ENCODE measurements around the gene SPTAN1. TPM values are rescaled to one million over a fixed set of nuclear protein-coding genes. Genes with fewer than 3 reads are reported as not detected.

The SPTAN1 gene
- total RNA-seq, 2 donors from 2014 or later = 119 to 248 TPM

DNA sequence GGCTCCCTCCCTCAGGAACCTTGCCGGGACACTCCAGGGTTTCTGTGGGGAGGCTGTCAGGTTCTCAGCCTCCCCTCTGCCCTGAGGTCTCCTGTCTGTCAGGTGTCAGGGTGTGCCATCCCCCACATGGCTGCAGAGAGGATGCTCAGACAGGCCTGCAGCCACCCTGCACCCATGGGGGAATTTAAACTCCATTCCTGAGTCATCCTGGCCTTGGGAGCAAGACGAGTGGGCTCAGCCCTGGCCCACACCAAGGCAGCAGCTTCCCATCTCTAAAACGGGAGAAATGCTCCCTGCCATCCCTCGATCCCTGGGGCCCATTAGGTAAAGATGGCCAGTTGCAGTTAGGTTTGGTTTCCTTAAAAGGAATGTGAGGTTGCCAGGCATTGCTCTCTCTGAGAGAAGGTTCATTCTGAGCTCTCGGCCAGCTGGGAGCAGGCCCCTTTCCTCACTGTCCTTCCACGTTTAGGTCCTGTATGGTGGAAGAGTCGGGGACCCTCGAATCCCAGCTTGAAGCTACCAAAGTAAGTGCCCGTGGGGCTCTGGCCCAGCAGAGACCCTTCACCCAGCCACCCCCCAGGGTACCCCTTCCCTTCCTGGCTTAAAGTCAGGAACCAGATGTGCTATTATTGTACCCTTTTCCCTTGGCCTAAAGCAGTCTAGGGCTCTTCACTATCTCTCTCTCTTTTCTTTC, 77.6 kb downstream of the SPTAN1 start:
- ATAC-seq (no peak), DNase-seq (no peak)
- TF ChIP-seq, protein P1, sequence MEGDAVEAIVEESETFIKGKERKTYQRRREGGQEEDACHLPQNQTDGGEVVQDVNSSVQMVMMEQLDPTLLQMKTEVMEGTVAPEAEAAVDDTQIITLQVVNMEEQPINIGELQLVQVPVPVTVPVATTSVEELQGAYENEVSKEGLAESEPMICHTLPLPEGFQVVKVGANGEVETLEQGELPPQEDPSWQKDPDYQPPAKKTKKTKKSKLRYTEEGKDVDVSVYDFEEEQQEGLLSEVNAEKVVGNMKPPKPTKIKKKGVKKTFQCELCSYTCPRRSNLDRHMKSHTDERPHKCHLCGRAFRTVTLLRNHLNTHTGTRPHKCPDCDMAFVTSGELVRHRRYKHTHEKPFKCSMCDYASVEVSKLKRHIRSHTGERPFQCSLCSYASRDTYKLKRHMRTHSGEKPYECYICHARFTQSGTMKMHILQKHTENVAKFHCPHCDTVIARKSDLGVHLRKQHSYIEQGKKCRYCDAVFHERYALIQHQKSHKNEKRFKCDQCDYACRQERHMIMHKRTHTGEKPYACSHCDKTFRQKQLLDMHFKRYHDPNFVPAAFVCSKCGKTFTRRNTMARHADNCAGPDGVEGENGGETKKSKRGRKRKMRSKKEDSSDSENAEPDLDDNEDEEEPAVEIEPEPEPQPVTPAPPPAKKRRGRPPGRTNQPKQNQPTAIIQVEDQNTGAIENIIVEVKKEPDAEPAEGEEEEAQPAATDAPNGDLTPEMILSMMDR (IDR thresholded peaks at IDR 0.05) = no peak
- TF ChIP-seq POLR2A (IDR thresholded peaks at IDR 0.05) = no peak
- peaks cover 0 to 40% of the 10 kb centered on the region in 2 donors for H3K36me3 ChIP-seq (replicated peaks in 1 of 2; ENCODE audit: insufficient read depth in 1 of 2, low read depth in 2 of 2)
- H3K27me3 ChIP-seq = no peaks in the 10 kb centered on the region
- H3K9me3 ChIP-seq = no peaks in the 10 kb centered on the region
- intact Hi-C loops (cut with DNase I) = no loop called here
- H3K4me1 ChIP-seq = peaks cover 17% of the 10 kb centered on the region
- no peak overlapping the region for H3K27ac ChIP-seq
- 57 to 73% methylated on average over 4 to 9 of the region's 9 CpGs for WGBS, 2 donors
- no peak overlapping the region for H3K4me3 ChIP-seq

DNA sequence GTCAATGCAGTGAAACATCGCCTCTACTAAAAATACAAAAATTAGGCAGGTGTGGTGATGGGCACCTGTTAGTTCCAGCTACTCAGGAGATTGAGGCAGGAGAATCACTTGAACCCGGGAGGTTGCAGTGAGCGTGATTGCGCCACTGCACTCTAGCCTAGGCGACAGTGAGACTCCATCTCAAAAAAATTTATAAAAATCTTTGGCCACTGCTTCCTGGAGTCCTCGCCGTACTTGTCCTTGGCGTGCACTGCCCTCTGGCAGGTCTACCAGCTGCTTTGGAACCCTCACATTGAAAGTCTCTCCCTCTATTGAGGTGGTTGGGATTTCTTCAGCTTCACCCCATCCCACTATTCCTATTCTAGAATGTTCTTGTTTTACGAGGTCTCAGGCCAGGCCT, 79.2 kb downstream of the SPTAN1 start:
- peaks cover 0 to 33% of the 10 kb centered on the region in 2 donors for H3K36me3 ChIP-seq (replicated peaks in 1 of 2; ENCODE audit: insufficient read depth in 1 of 2, low read depth in 2 of 2)
- intact Hi-C loops (cut with DNase I) = no loop called here
- H3K27ac ChIP-seq = no peak overlapping the region
- no peak overlapping the region for H3K4me3 ChIP-seq
- H3K9me3 ChIP-seq = no peaks in the 10 kb centered on the region
- H3K4me1 ChIP-seq = peaks cover 29% of the 10 kb centered on the region
- no peaks in the 10 kb centered on the region for H3K27me3 ChIP-seq
- ATAC-seq = no peak
- WGBS, 2 donors = 92 to 95% methylated on average over 9 of the region's 9 CpGs
- no peak for DNase-seq
- TF ChIP-seq POLR2A (IDR thresholded peaks at IDR 0.05) = no peak
- TF ChIP-seq, protein P1 (IDR thresholded peaks at IDR 0.05) = no peak

DNA sequence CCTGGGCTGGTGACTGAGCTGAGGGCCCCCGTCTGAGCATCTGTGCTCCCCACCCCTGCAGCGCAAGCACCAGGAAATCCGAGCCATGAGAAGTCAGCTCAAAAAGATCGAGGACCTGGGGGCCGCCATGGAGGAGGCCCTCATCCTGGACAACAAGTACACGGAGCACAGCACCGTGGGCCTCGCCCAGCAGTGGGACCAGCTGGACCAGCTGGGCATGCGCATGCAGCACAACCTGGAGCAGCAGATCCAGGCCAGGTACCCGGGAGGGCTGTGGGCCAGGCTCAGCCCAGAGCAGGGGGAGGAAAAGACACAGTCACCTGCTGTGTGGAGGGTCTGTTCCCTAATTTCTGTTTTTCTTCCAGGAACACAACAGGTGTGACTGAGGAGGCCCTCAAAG, 79.7 kb downstream of the SPTAN1 start:
- H3K36me3 ChIP-seq (replicated peaks in 1 of 2; ENCODE audit: insufficient read depth in 1 of 2, low read depth in 2 of 2) = peaks cover 0 to 30% of the 10 kb centered on the region in 2 donors
- intact Hi-C loops (cut with DNase I) = no loop called here
- DNase-seq = no peak
- H3K4me3 ChIP-seq = no peak overlapping the region
- no peak overlapping the region for H3K27ac ChIP-seq
- H3K4me1 ChIP-seq = peaks cover 33% of the 10 kb centered on the region
- TF ChIP-seq POLR2A (IDR thresholded peaks at IDR 0.05) = no peak
- TF ChIP-seq, protein P1 (IDR thresholded peaks at IDR 0.05) = no peak
- no peaks in the 10 kb centered on the region for H3K9me3 ChIP-seq
- ATAC-seq = no peak
- WGBS, 2 donors = 90% methylated on average over 10 of the region's 10 CpGs; no CpG with 5 or more reads in 1 of the 2 donors
- no peaks in the 10 kb centered on the region for H3K27me3 ChIP-seq

DNA sequence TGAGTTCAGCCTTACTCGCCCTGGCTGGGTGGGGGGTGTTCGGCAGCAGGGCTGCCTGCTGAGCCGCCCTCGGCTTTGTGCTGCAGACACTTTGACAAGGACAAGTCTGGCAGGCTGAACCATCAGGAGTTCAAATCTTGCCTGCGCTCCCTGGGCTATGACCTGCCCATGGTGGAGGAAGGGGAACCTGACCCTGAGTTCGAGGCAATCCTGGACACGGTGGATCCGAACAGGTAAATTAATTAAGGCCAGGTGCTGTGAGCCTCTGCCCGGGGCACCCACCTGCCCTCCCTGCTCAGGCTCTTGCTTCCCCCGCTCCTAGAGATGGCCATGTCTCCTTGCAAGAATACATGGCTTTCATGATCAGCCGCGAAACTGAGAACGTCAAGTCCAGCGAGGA, 80.1 kb downstream of the SPTAN1 start:
- intact Hi-C loops (cut with DNase I) = no loop called here
- Histone ChIP-seq H3K4me3 (no peak overlapping the region), H3K27me3 (no peaks in the 10 kb centered on the region), H3K9me3 (no peaks in the 10 kb centered on the region), H3K4me1 (peaks cover 33% of the 10 kb centered on the region), H3K27ac (no peak overlapping the region), H3K36me3 (replicated peaks in 1 of 2; ENCODE audit: insufficient read depth in 1 of 2, low read depth in 2 of 2) (peaks cover 0 to 26% of the 10 kb centered on the region in 2 donors)
- DNase-seq = no peak
- ATAC-seq = no peak
- WGBS, 2 donors = 94 to 96% methylated on average over 12 to 14 of the region's 14 CpGs
- no peak for TF ChIP-seq POLR2A (IDR thresholded peaks at IDR 0.05)
- TF ChIP-seq, protein P1 (IDR thresholded peaks at IDR 0.05) = no peak

DNA sequence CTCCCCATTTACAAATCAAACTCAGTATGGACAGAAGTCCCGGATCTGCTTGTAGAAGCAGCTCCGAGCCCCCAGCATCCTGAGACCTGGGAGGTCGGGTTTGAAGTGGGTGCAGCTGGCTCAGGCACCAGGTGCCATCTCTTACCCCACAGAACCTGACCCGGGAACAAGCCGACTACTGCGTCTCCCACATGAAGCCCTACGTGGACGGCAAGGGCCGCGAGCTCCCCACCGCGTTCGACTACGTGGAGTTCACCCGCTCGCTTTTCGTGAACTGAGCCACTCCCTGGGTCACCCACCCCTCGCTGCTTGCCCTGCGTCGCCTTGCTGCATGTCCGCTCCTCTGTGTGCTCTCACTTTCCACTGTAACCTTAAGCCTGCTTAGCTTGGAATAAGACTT, 80.7 kb downstream of the SPTAN1 start:
- H3K4me1 ChIP-seq = peaks cover 33% of the 10 kb centered on the region
- intact Hi-C loops (cut with DNase I) = no loop called here
- no peaks in the 10 kb centered on the region for H3K9me3 ChIP-seq
- H3K27ac ChIP-seq = no peak overlapping the region
- no peak overlapping the region for H3K4me3 ChIP-seq
- 92 to 95% methylated on average over 18 to 21 of the region's 21 CpGs for WGBS, 2 donors
- no peak for DNase-seq
- no peak for ATAC-seq
- TF ChIP-seq, protein P1 (IDR thresholded peaks at IDR 0.05) = no peak
- TF ChIP-seq POLR2A (IDR thresholded peaks at IDR 0.05) = no peak
- no peaks in the 10 kb centered on the region for H3K27me3 ChIP-seq
- peaks cover 0 to 22% of the 10 kb centered on the region in 2 donors for H3K36me3 ChIP-seq (replicated peaks in 1 of 2; ENCODE audit: insufficient read depth in 1 of 2, low read depth in 2 of 2)
